GM18517 (cell line): ENCODE data around the gene PKLR.
"Not testable (repeated sequence)": the region's sequence is repeated elsewhere in the genome, so short reads cannot be mapped to it uniquely, and the experiment has no call there.

ENCODE experiments used
- ATAC-seq: cut with Tn5 transposase; IDR thresholded peaks from one replicate; pipeline ENCODE4 v1.9.1; 2021; ENCODE audit warnings: mild to moderate bottlenecking, moderate library complexity; ENCODE audit not compliant: unreplicated experiment

The PKLR gene

GRCh38 chr1:155301342-155301841, at the start of gene PKLR:
Gene PKLR (minus strand): TSS chr1:155301438. CDS start chr1:155301395, 43 bp downstream.
- no peak for ATAC-seq

- ATAC-seq = no peak
These were observed 41.6 kb upstream of the PKLR start for GRCh38 chr1:155342842-155343241.

- no peak for ATAC-seq
These were observed 38.4 kb upstream of the PKLR start for GRCh38 chr1:155339515-155340097.

GRCh38 chr1:155334962-155335361, 33.7 kb upstream of the PKLR start:
- no peak for ATAC-seq

GRCh38 chr1:155329980-155330598, 28.9 kb upstream of the PKLR start:
- no peak for ATAC-seq

- not testable (repeated sequence) for ATAC-seq
These were observed 27.6 kb upstream of the PKLR start for GRCh38 chr1:155328856-155329255.

- ATAC-seq = no peak
These were observed 26.7 kb upstream of the PKLR start for GRCh38 chr1:155327981-155328380.

- ATAC-seq = no peak
These were observed 25.4 kb upstream of the PKLR start for GRCh38 chr1:155326631-155327037.

- ATAC-seq = no peak
These were observed 24.8 kb upstream of the PKLR start for GRCh38 chr1:155326020-155326526.

- ATAC-seq = no peak
These were observed 24.3 kb upstream of the PKLR start for GRCh38 chr1:155325603-155325893.

GRCh38 chr1:155324717-155325602, 23.7 kb upstream of the PKLR start:
- ATAC-seq = no peak

GRCh38 chr1:155324037-155324716, 22.9 kb upstream of the PKLR start:
- ATAC-seq = peak; percentile 63

GRCh38 chr1:155323729-155324036, 22.4 kb upstream of the PKLR start:
- ATAC-seq = peak; percentile 15

GRCh38 chr1:155322953-155323728, 21.9 kb upstream of the PKLR start:
- no peak for ATAC-seq

GRCh38 chr1:155322571-155322952, 21.3 kb upstream of the PKLR start:
- no peak for ATAC-seq

GRCh38 chr1:155321639-155322503, 20.6 kb upstream of the PKLR start:
- no peak for ATAC-seq

GRCh38 chr1:155320661-155321617, 19.7 kb upstream of the PKLR start, which contains the start of gene RUSC1:
Gene RUSC1 (plus strand): TSS chr1:155320894. CDS start chr1:155321774, 880 bp downstream.
- ATAC-seq = no peak

GRCh38 chr1:155320252-155320651, 19.0 kb upstream of the PKLR start:
- ATAC-seq = no peak
